ENCODE measurements around the gene CDK14. TPM values are rescaled to one million over a fixed set of nuclear protein-coding genes. Genes with fewer than 3 reads are reported as not detected.

CDK14 gene
- total RNA-seq, 1 experiment from 2014 or later: 57.9 TPM

DNA sequence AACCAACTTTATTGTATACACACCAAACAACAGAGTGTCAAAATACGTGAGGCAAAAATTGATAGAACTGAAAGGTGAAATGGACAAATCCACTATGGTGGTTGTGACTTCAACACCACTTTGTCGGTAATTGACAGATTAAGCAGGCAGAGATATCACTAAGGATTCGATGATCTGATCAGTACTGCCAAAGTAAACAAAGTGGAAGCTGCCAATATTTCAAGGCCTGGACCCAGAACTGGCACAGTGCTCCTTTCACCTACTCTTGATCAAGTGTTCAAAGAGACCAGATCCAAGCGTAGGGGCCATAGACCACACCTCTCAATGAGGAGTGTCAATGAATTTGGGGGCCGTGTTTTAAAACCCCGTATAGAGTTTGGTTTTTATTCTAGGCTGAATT, 167.0 kb downstream of the CDK14 start (continued):
- TF ChIP-seq ZNF532 (CRISPR knock-in tag; IDR thresholded peaks at IDR 0.05; ENCODE audit: borderline replicate concordance): no peak
- TF ChIP-seq JUN (CRISPR knock-in tag; IDR thresholded peaks at IDR 0.05): no peak
- TF ChIP-seq EMX1 (CRISPR knock-in tag; IDR thresholded peaks at IDR 0.05): no peak
- no peak for TF ChIP-seq FOXK1 (CRISPR knock-in tag; IDR thresholded peaks at IDR 0.05)
- no peak for TF ChIP-seq NR1H2 (CRISPR knock-in tag; IDR thresholded peaks at IDR 0.05)
- TF ChIP-seq RELA (CRISPR knock-in tag; IDR thresholded peaks at IDR 0.05; ENCODE audit: borderline replicate concordance): no peak
- no peak for TF ChIP-seq ZNF121 (CRISPR knock-in tag; IDR thresholded peaks at IDR 0.05)
- TF ChIP-seq, protein P1, sequence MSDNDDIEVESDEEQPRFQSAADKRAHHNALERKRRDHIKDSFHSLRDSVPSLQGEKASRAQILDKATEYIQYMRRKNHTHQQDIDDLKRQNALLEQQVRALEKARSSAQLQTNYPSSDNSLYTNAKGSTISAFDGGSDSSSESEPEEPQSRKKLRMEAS (CRISPR knock-in tag; IDR thresholded peaks at IDR 0.05): no peak

DNA sequence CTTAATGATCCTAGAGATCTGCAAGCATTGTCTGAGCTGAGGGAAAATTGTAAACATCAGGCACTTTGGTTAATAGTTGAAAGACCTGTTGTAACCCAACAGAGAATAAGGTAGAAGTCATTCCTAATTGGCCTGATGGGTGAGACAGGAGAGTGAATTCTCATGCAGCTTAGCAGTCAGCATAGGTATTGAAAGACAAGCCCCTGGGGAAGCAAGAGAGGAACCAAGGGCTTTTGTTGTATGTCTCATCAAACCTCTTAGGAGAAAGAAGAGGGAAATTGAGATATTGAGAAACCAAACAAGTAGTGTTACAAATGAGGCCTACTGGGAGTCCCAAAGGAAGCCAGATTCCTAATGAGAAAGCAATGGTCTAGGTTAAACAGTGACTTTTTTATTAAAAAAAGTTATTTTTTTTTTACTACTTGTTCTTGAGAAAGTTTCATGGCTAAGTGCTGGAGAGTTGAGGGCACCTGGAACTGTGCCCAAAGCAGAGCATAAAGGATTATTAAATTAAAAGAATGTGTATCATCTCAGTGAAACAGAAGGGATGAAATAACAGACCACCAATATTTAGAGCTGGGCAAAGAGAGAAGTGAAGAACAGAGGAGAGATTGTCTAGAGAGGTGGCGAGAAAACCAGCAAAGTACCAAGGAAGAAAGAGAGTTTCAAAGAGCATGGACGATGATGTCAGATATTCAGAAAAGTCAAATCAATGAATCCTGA, 168.9 kb downstream of the CDK14 start:
- H3K27me3 Mint-ChIP-seq (ENCODE audit: low read depth): no peaks in the 10 kb centered on the region; the same call in 1 of the 2 replicates
- 0 out of 2 replicates have a peak, but pooled peaks have one; percentile 22 for TF ChIP-seq FOXK1 (CRISPR knock-in tag; IDR thresholded peaks at IDR 0.05)
- TF ChIP-seq, protein P2, sequence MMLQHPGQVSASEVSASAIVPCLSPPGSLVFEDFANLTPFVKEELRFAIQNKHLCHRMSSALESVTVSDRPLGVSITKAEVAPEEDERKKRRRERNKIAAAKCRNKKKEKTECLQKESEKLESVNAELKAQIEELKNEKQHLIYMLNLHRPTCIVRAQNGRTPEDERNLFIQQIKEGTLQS (CRISPR knock-in tag; conservative IDR thresholded peaks at IDR 0.05): no peak
- TF ChIP-seq CREB1 (CRISPR knock-in tag; IDR thresholded peaks at IDR 0.05): no peak
- TF ChIP-seq, protein P3, sequence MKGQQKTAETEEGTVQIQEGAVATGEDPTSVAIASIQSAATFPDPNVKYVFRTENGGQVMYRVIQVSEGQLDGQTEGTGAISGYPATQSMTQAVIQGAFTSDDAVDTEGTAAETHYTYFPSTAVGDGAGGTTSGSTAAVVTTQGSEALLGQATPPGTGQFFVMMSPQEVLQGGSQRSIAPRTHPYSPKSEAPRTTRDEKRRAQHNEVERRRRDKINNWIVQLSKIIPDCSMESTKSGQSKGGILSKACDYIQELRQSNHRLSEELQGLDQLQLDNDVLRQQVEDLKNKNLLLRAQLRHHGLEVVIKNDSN (CRISPR knock-in tag; IDR thresholded peaks at IDR 0.05): no peak
- H3K9me3 Mint-ChIP-seq: no peaks in the 10 kb centered on the region
- DNase-seq (ENCODE audit: low spot score) (no peak), ATAC-seq (peak; percentile 97)
- CTCF ChIA-PET: no interaction called here
- peaks cover 37% of the 10 kb centered on the region for H3K4me1 Mint-ChIP-seq
- no peak overlapping the region for H3K4me3 Mint-ChIP-seq
- peak overlapping the region; percentile 63; the same call in 1 of the 2 replicates for H3K27ac Mint-ChIP-seq
- no peaks in the 10 kb centered on the region for H3K36me3 Mint-ChIP-seq
- POLR2A ChIA-PET: interaction anchor here (0.7 kb wide), 1 partner anchor 814 kb away, joined by 5 read pairs; no protein-coding TSS in a partner anchor

DNA sequence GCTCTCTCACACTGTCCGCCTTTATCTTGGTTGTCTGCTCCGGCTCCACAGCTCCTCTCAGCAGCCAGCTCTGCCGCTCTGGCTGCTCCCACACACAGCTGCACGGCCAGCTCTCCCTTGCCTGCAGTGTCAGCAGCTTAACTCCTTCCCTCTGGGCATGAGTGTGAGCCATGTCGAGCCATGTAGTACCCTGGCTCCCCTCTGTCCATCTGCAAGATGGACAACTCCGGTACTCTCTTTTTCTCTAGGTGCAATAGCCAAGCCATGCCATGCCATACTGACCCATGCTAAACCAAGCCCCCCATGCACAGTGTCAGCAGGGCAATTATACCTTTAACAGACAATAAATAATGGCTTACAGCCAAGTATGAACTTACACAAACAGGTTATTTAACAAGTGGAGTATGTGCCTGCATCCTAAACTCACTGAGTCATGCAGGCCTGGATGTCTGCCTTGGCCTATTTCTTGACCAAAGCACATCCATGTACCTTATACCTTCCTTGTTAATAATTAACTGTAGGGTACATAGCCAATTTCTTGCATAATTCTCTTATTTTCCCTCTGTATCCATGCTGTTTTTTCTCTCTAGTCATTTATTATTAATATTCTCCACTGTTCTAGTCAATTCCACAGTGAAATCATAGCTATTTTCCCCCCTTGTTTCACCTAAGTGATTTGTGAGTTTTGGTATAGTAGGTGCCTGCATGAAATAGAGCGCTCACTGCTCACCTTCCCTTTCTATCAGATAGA, 170.9 kb downstream of the CDK14 start:
- ATAC-seq: peak; percentile 38; the same call in 1 of the 2 replicates
- ChIA-PET POLR2A (no interaction called here), CTCF (no interaction called here)
- no peaks in the 10 kb centered on the region; the same call in 1 of the 2 replicates for H3K27me3 Mint-ChIP-seq (ENCODE audit: low read depth)
- no peak overlapping the region for H3K4me3 Mint-ChIP-seq
- no peaks in the 10 kb centered on the region for H3K9me3 Mint-ChIP-seq
- H3K27ac Mint-ChIP-seq: no peak overlapping the region
- peaks cover 34% of the 10 kb centered on the region for H3K4me1 Mint-ChIP-seq
- no peaks in the 10 kb centered on the region for H3K36me3 Mint-ChIP-seq
- DNase-seq (ENCODE audit: low spot score): no peak
- no peak for TF ChIP-seq FOXP4 (CRISPR knock-in tag; IDR thresholded peaks at IDR 0.05)
- TF ChIP-seq AR (CRISPR knock-in tag; IDR thresholded peaks at IDR 0.05): no peak
- no peak for TF ChIP-seq PRDM15 (CRISPR knock-in tag; IDR thresholded peaks at IDR 0.05)
- TF ChIP-seq MYBL2 (CRISPR knock-in tag; IDR thresholded peaks at IDR 0.05): no peak
- no peak for TF ChIP-seq IRF1 (CRISPR knock-in tag; IDR thresholded peaks at IDR 0.05)
